Measurements from ENCODE around the gene POU2F1. TPM values are rescaled to one million over a fixed set of nuclear protein-coding genes. Genes with fewer than 3 reads are reported as not detected.

The POU2F1 gene
- total RNA-seq, 2 donors from 2014 or later = 48.6 to 49.4 TPM

- Mint-ChIP-seq H3K4me3 (no peak overlapping the region), H3K36me3 (ENCODE audit: low read depth) (peaks cover 39% of the 10 kb centered on the region), H3K4me1 (no peaks in the 10 kb centered on the region), H3K9me3 (no peaks in the 10 kb centered on the region), H3K27ac (no peak overlapping the region), H3K27me3 (ENCODE audit: insufficient read depth) (no peaks in the 10 kb centered on the region)
- H3K4me1 ChIP-seq (ENCODE audit: control insufficient read depth, insufficient read depth, low read length) = no peaks in the 10 kb centered on the region
- TF ChIP-seq, protein P1, sequence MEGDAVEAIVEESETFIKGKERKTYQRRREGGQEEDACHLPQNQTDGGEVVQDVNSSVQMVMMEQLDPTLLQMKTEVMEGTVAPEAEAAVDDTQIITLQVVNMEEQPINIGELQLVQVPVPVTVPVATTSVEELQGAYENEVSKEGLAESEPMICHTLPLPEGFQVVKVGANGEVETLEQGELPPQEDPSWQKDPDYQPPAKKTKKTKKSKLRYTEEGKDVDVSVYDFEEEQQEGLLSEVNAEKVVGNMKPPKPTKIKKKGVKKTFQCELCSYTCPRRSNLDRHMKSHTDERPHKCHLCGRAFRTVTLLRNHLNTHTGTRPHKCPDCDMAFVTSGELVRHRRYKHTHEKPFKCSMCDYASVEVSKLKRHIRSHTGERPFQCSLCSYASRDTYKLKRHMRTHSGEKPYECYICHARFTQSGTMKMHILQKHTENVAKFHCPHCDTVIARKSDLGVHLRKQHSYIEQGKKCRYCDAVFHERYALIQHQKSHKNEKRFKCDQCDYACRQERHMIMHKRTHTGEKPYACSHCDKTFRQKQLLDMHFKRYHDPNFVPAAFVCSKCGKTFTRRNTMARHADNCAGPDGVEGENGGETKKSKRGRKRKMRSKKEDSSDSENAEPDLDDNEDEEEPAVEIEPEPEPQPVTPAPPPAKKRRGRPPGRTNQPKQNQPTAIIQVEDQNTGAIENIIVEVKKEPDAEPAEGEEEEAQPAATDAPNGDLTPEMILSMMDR (conservative IDR thresholded peaks at IDR 0.05) = no peak
- no peak overlapping the region for H3K4me3 ChIP-seq (ENCODE audit: low read length)
- WGBS, 2 experiments (ENCODE audit: insufficient coverage in 1 of 2, insufficient read length in 1 of 2) = 100% methylated on average over 1 of the region's 1 CpG; no CpG with 5 or more reads in 1 of the 2 experiments
- no peaks in the 10 kb centered on the region for H3K9me3 ChIP-seq (ENCODE audit: control insufficient read depth, low read length)
- peaks cover 49% of the 10 kb centered on the region for H3K36me3 ChIP-seq (ENCODE audit: control insufficient read depth, insufficient read depth, low read length)
- no peak for DNase-seq
- no peak overlapping the region for H3K27ac ChIP-seq (ENCODE audit: low read depth, low read length)
- no peaks in the 10 kb centered on the region for H3K27me3 ChIP-seq (ENCODE audit: control insufficient read depth, insufficient read depth, low read length, poor library complexity, severe bottlenecking)
- H3K9ac ChIP-seq (ENCODE audit: extremely low read depth, low read length, poor library complexity, severe bottlenecking) = no peak overlapping the region
Observed at GRCh38 chr1:167388976-167389375, 168.3 kb downstream of the POU2F1 start.

DNA sequence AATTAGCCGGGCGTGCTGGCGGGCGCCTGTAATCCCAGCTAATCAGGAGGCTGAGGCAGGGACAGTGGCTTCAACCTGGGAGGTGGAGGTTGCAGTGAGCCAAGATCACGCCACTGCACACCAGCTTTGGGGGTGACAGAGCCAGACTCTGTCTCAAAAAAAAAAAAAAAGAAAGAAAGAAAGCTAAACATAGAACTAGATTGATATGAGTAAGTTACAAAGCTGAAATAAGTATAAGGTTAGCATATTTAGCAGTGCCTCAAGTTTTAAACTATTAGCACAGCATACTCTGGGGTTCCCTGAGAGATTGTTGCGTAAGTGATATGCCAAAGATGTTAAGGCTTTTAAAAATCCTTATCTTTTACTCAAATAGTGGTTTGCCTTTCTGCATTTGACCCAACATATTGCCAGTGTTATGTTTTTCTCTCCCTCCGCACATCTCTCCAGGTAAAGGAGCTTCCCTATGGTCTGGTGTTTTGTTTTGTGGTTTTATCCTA lies 171.6 kb downstream of the POU2F1 start:
- Histone ChIP-seq H3K27ac (ENCODE audit: low read depth, low read length) (no peak overlapping the region), H3K36me3 (ENCODE audit: control insufficient read depth, insufficient read depth, low read length) (peaks cover 34% of the 10 kb centered on the region), H3K9me3 (ENCODE audit: control insufficient read depth, low read length) (no peaks in the 10 kb centered on the region), H3K9ac (ENCODE audit: extremely low read depth, low read length, poor library complexity, severe bottlenecking) (no peak overlapping the region), H3K27me3 (ENCODE audit: control insufficient read depth, insufficient read depth, low read length, poor library complexity, severe bottlenecking) (no peaks in the 10 kb centered on the region), H3K4me3 (ENCODE audit: low read length) (no peak overlapping the region), H3K4me1 (ENCODE audit: control insufficient read depth, insufficient read depth, low read length) (no peaks in the 10 kb centered on the region)
- H3K4me3 Mint-ChIP-seq = no peak overlapping the region
- no peaks in the 10 kb centered on the region for H3K4me1 Mint-ChIP-seq
- TF ChIP-seq, protein P1 (conservative IDR thresholded peaks at IDR 0.05) = no peak
- peaks cover 33% of the 10 kb centered on the region for H3K36me3 Mint-ChIP-seq (ENCODE audit: low read depth)
- no peak for DNase-seq
- no peaks in the 10 kb centered on the region for H3K9me3 Mint-ChIP-seq
- no peak overlapping the region for H3K27ac Mint-ChIP-seq
- 97 to 100% methylated on average over 2 to 7 of the region's 7 CpGs for WGBS, 2 experiments (ENCODE audit: insufficient coverage in 1 of 2, insufficient read length in 1 of 2)
- no peaks in the 10 kb centered on the region for H3K27me3 Mint-ChIP-seq (ENCODE audit: insufficient read depth)

DNA sequence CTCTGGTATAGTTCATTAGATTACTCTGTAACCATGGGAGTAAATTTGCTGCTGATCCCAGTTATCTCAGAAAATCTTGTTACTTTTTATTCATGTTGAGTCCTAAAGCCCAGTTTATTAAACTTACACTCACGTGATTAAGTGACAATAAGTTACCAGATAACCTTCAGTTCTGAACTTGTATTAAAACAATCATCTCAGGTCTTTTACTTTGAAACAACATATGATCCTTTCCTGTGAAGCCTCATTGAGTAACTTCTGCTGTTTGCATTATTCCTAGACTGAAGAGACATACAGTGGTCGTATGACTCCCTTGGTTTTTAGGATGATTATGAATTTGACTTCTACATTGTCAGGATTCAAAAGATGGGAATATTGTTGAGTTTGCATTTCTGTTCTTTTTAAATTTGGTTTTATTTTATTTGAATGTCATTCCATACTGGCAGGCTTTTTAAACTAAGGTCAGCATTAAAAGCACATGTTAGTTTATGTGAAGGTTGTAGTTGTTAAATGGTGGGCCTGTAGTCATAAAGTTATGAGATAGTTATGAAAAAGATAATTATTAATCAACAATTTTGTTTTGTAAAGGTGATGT lies 179.8 kb downstream of the POU2F1 start:
- no peak overlapping the region for H3K4me3 Mint-ChIP-seq
- H3K27me3 Mint-ChIP-seq (ENCODE audit: insufficient read depth) = no peaks in the 10 kb centered on the region
- Histone ChIP-seq H3K4me3 (ENCODE audit: low read length) (no peak overlapping the region), H3K9me3 (ENCODE audit: control insufficient read depth, low read length) (no peaks in the 10 kb centered on the region), H3K36me3 (ENCODE audit: control insufficient read depth, insufficient read depth, low read length) (peaks cover 64% of the 10 kb centered on the region), H3K27me3 (ENCODE audit: control insufficient read depth, insufficient read depth, low read length, poor library complexity, severe bottlenecking) (no peaks in the 10 kb centered on the region), H3K4me1 (ENCODE audit: control insufficient read depth, insufficient read depth, low read length) (no peaks in the 10 kb centered on the region), H3K9ac (ENCODE audit: extremely low read depth, low read length, poor library complexity, severe bottlenecking) (no peak overlapping the region), H3K27ac (ENCODE audit: low read depth, low read length) (no peak overlapping the region)
- H3K9me3 Mint-ChIP-seq = no peaks in the 10 kb centered on the region
- no peaks in the 10 kb centered on the region for H3K4me1 Mint-ChIP-seq
- 89 to 95% methylated on average over 1 to 2 of the region's 2 CpGs for WGBS, 2 experiments (ENCODE audit: insufficient coverage in 1 of 2, insufficient read length in 1 of 2)
- H3K27ac Mint-ChIP-seq = no peak overlapping the region
- no peak for DNase-seq
- TF ChIP-seq, protein P1 (conservative IDR thresholded peaks at IDR 0.05) = no peak
- peaks cover 53% of the 10 kb centered on the region for H3K36me3 Mint-ChIP-seq (ENCODE audit: low read depth)

All from endodermal cell (in vitro differentiated cells).